A549 (cell line): ENCODE data around the gene ZNF865. TPM values are rescaled to one million over a fixed set of nuclear protein-coding genes. Genes with fewer than 3 reads are reported as not detected.
A peak's percentile ranks its signal among the peaks of the same experiment; 100 is the strongest.

ENCODE experiments used
- ATAC-seq, 2 experiments: fragments of 200-7000 bp in 1 of 2; fragments of >200 bp in 1 of 2; cut with Nextera tagmentation in 1 of 2; cut with Tn5 transposase in 1 of 2; 3 replicates each; pipeline versions ENCODE4 v1.8.0 to v1.9.1; 2018 to 2020; ENCODE audit warnings: mild to moderate bottlenecking in 1 of 2, moderate library complexity in 1 of 2
- CTCF ChIA-PET: fragments of 300-600 bp; sonication (Branson Sonifier 250); formaldehyde crosslinking; extraction: SDS; loops from one replicate; lab custom pipeline; 2021; ENCODE audit warnings: antibody characterized with exemption, inconsistent platforms; lab: Yijun Ruan, JAX
- POLR2A ChIA-PET: fragments of 350-600 bp; formaldehyde crosslinking; extraction: SDS; loops from one replicate; lab custom pipeline; 2021; ENCODE audit warnings: antibody characterized with exemption, inconsistent platforms; lab: Yijun Ruan, JAX
- DNase-seq, 2 experiments: peaks; one replicate each; pipeline versions ENCODE4 v3.0.0 to v3.0.0-alpha.2; 2011 to 2016; ENCODE audit warnings: low read depth in 1 of 2, low spot score in 1 of 2
- FAIRE-seq: peaks from 2 replicates; lab custom pipeline; 2011; peaks lifted over from hg19 to GRCh38; lab: Jason Lieb, UNC
- H3K27ac ChIP-seq, 2 experiments: fragments of >200 bp; sonication (Bioruptor Twin); formaldehyde crosslinking; 3 replicates each; pipeline ENCODE4 v1.5.1; 2016 to 2017
- H3K4me1 ChIP-seq: fragments of >200 bp; sonication (Bioruptor Twin); formaldehyde crosslinking; 3 replicates; pipeline ENCODE4 v1.6.1; 2016
- H3K4me2 ChIP-seq: fragments of >200 bp; sonication (Bioruptor Twin); formaldehyde crosslinking; 3 replicates; pipeline ENCODE4 v1.6.1; 2016
- H3K4me3 ChIP-seq: fragments of >200 bp; sonication (Bioruptor Twin); formaldehyde crosslinking; 3 replicates; pipeline ENCODE4 v1.5.1; 2016
- H3K9me3 ChIP-seq: fragments of >200 bp; sonication (Bioruptor Twin); formaldehyde crosslinking; 3 replicates; pipeline ENCODE4 v1.6.1; 2016
- BHLHE40 ChIP-seq: IDR thresholded peaks from 2 replicates; pipeline ENCODE4 v1.6.1; 2012; ENCODE audit warnings: low read depth, low read length, inconsistent platforms
- CHD2 ChIP-seq: fragments of 150-350 bp; IDR thresholded peaks from 2 replicates; pipeline ENCODE4 v1.6.1; 2014; ENCODE audit warnings: low read length; ENCODE audit not compliant: partially characterized antibody
- CHD4 ChIP-seq: fragments of 200-600 bp; sonication (generic); IDR thresholded peaks from 2 replicates; pipeline ENCODE4 v1.6.1; 2016; ENCODE audit warnings: antibody characterized with exemption, mild to moderate bottlenecking, borderline replicate concordance
- EHF ChIP-seq: fragments of 250-450 bp; sonication (Bioruptor Pico); IDR thresholded peaks from 2 replicates; pipeline ENCODE4 v1.5.0; 2020; ENCODE audit warnings: mild to moderate bottlenecking
- ESRRA ChIP-seq: fragments of 150-350 bp; IDR thresholded peaks from 2 replicates; pipeline ENCODE4 v1.6.1; 2014; ENCODE audit warnings: mild to moderate bottlenecking, low read length, borderline replicate concordance
- FOSB ChIP-seq: fragments of 250-450 bp; sonication (Bioruptor Pico); IDR thresholded peaks from 2 replicates; pipeline ENCODE4 v1.5.0; 2020; ENCODE audit warnings: mild to moderate bottlenecking, moderate library complexity
- HDAC2 ChIP-seq: fragments of 200-600 bp; sonication (generic); IDR thresholded peaks from 2 replicates; pipeline ENCODE4 v1.6.1; 2016
- HEYL ChIP-seq: fragments of 250-450 bp; sonication (Bioruptor Pico); IDR thresholded peaks from 2 replicates; pipeline ENCODE4 v1.8.0; 2021; ENCODE audit warnings: mild to moderate bottlenecking, moderate library complexity
- JUN ChIP-seq, 2 experiments: fragments of >200 bp; sonication (Bioruptor Twin); formaldehyde crosslinking; IDR thresholded peaks; 2 replicates in 1 of 2; 3 replicates in 1 of 2; pipeline ENCODE4 v1.6.1; 2016 to 2017
- MAZ ChIP-seq: fragments of 150-350 bp; IDR thresholded peaks from 2 replicates; pipeline ENCODE4 v1.6.1; 2014; ENCODE audit warnings: antibody characterized with exemption, low read depth, low read length, borderline replicate concordance
- MYC ChIP-seq: IDR thresholded peaks from 2 replicates; pipeline ENCODE4 v1.6.1; 2012; ENCODE audit warnings: mild to moderate bottlenecking, inconsistent platforms, low read length, improper control_type of control experiment, borderline replicate concordance
- POLR2A ChIP-seq: IDR thresholded peaks from 2 replicates; pipeline ENCODE4 v1.6.1; 2012; ENCODE audit warnings: mild to moderate bottlenecking, low read length
- RAD21 ChIP-seq, 2 experiments: fragments of >200 bp in 1 of 2; sonication (Bioruptor Twin) in 1 of 2; formaldehyde crosslinking in 1 of 2; IDR thresholded peaks in 1 of 2; conservative IDR thresholded peaks in 1 of 2; 2 replicates in 1 of 2; 3 replicates in 1 of 2; pipeline ENCODE4 v1.6.1; 2012 to 2018; ENCODE audit warnings: inconsistent platforms in 1 of 2
- RARB ChIP-seq: fragments of 250-450 bp; sonication (Bioruptor Pico); IDR thresholded peaks from 2 replicates; pipeline ENCODE4 v1.8.0; 2021; ENCODE audit warnings: mild to moderate bottlenecking, moderate library complexity
- SMC3 ChIP-seq: fragments of >200 bp; sonication (Bioruptor Twin); formaldehyde crosslinking; IDR thresholded peaks from 3 replicates; pipeline ENCODE4 v1.6.1; 2018; ENCODE audit warnings: inconsistent platforms
- WGBS: methylation state at CpG from one replicate; pipeline ENCODE4 v1.1.6; 2017; ENCODE audit errors: missing lambda C conversion rate; 5-methylcytosine and 5-hydroxymethylcytosine counted together
- polyA plus RNA-seq, 4 experiments: library from polyadenylated mRNA; depleted of rRNA in 3 of 4; stranded (reverse); fragments of >200 nt; fragmentation: RNase III in 1 of 4; extraction: RNeasy Plus Mini Kit Qiagen cat#74134 plus additional on column Dnase treatment in 1 of 4; gene quantifications; 2 replicates in 3 of 4; 3 replicates in 1 of 4; pipeline ENCODE4 v1.2.3, GENCODE V29; 2011 to 2017
- TF ChIP-seq, protein P1 (sequence below): fragments of 450-650 bp; IDR thresholded peaks from 2 replicates; pipeline ENCODE4 v1.6.1; 2014; ENCODE audit warnings: antibody characterized with exemption
- TF ChIP-seq, protein P2 (sequence below): fragments of 250-450 bp; sonication (Bioruptor Pico); IDR thresholded peaks from 2 replicates; pipeline ENCODE4 v1.5.0; 2020; ENCODE audit warnings: low read depth, mild to moderate bottlenecking, moderate library complexity
- TF ChIP-seq, protein P3 (sequence below): IDR thresholded peaks from 2 replicates; pipeline ENCODE4 v1.6.1; 2012
- TF ChIP-seq, protein P4 (sequence below): IDR thresholded peaks from 2 replicates; pipeline ENCODE4 v1.6.1; 2012; ENCODE audit warnings: low read depth, borderline replicate concordance
- TF ChIP-seq, protein P5 (sequence below): IDR thresholded peaks from 2 replicates; pipeline ENCODE4 v1.6.1; 2012

The ZNF865 gene
- polyA plus RNA-seq, 2 of the 4 experiments (the other 2 are of a cell fraction): 2.1 to 7.9 TPM

DNA sequence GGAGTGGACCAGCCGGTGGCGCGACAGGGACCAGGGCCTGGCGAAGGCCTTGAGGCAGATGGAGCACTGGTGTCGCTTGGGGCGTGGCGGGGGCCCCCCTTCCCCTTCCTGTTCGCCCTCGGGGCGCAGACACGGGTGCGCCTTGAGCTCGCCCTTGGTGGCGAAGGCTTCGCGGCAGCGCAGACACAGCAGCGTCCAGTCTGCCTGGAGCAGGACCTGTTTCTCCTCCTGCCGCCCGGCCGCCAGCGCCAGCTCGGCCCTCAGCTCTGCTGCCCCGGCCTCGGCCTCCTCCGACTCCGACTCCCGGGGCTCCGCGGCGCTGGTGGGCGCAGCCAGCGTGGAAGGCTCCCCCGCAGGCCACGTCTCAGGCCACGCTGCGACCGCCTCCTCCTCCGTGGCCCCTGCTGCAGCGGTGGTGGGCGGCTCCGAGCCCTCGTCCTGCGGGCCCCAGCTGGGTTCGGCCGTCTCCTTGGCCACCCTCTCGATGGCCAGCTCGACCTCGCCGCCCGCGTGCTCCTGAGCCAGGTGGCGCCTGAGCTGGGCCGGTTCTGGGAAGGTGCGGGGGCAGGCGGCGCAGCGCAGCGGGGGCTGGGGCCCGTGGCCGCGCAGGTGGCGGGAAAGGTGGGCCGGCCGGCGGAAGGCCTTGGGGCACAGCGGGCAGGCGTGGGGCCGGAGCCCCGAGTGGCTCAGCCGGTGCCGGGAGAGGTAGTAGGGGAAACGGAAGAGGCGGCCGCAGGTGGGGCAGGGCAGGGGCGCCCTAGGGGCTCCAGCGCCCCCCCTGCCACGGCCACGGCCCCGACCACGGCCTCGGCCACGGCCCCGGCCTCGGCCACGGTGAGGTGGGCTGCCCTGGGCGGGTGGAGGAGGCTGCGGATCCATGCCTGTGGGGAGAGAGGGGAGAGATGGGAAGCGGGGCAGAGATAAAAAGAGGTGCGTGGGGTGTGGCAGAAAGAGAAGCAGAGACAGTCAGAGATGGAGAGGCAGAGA, 26.4 kb upstream of the ZNF865 start:
- TF ChIP-seq, protein P1, sequence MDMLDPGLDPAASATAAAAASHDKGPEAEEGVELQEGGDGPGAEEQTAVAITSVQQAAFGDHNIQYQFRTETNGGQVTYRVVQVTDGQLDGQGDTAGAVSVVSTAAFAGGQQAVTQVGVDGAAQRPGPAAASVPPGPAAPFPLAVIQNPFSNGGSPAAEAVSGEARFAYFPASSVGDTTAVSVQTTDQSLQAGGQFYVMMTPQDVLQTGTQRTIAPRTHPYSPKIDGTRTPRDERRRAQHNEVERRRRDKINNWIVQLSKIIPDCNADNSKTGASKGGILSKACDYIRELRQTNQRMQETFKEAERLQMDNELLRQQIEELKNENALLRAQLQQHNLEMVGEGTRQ: no peak
- TF ChIP-seq ESRRA (no peak), CHD4 (no peak)
- peaks cover 23% of the 10 kb centered on the region for H3K4me1 ChIP-seq
- H3K27ac ChIP-seq: peak overlapping the region; percentile 99 to 100
- ChIA-PET CTCF (interaction anchor here (1.0 to 1.3 kb wide), 3 partner anchors 9 to 111 kb away, joined by 3 to 5 read pairs (median 4); partner anchors contain the start of gene ZNF865), POLR2A (no interaction called here)
- FAIRE-seq: no peak
- ATAC-seq: no peak
- 95% methylated on average over 85 of the region's 90 CpGs for WGBS
- H3K9me3 ChIP-seq: no peaks in the 10 kb centered on the region
- peak overlapping the region; percentile 85 for H3K4me2 ChIP-seq
- peak overlapping the region; percentile 96 for H3K4me3 ChIP-seq
- no peak for DNase-seq

DNA sequence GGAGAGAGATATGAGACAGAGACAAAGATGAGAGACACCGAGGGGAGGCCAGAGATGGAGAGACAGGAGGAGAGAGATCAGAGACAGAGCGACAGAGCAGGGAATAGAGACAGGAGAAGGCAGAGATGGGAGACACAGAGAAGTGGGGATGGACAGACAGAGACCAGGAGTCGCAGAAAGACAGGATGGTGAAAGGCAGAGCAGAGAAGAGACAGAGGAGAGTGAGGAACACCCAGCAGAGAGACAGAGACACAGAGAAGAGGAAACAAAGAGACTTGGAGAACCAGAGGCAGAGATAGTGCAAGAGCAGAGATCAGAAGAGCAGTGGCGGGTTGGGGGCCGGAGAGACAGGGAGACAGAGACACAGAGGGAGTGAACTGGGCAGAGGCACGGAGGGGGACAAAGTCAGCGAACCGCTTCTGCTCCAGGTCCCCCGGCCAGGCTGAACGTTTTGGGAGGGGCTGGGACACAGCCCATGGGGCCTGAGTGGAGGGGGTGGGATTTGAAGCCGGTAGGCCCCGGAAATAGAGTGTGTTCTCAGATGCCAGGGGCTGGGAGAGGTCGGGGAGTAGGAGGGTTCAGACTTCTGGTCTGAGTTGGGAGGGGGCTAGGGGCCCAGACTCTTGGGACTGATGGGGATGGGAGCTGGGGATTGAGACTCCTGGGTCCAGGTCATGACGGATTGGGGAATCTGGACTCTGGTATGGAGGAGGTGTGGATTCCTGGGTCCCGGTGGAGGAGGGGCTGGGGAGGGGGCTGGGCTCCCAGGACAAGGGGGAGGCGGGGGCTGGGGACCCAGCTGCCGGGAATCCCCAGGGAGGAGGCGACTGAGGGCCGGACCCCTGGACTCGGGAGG, 25.5 kb upstream of the ZNF865 start:
- TF ChIP-seq POLR2A (peak; percentile 32; the same call in 1 of the 2 replicates), BHLHE40 (no peak), EHF (CRISPR knock-in tag) (no peak), HEYL (no peak), MYC (no peak), HDAC2 (no peak), FOSB (CRISPR knock-in tag) (no peak)
- TF ChIP-seq, protein P2, sequence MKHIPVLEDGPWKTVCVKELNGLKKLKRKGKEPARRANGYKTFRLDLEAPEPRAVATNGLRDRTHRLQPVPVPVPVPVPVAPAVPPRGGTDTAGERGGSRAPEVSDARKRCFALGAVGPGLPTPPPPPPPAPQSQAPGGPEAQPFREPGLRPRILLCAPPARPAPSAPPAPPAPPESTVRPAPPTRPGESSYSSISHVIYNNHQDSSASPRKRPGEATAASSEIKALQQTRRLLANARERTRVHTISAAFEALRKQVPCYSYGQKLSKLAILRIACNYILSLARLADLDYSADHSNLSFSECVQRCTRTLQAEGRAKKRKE: no peak
- H3K4me2 ChIP-seq: peak overlapping the region; percentile 85
- WGBS: 9% methylated on average over 14 of the region's 20 CpGs
- peak overlapping the region; percentile 96 for H3K4me3 ChIP-seq
- POLR2A ChIA-PET: interaction anchor here (0.6 to 2.7 kb wide), 7 partner anchors 11 to 79 kb away, joined by 5 to 22 read pairs (median 7); partner anchors contain the start of genes FIZ1, ZNF524 and ZNF865
- DNase-seq: peak in 1 of 2 experiments; percentile 44
- H3K9me3 ChIP-seq: no peaks in the 10 kb centered on the region
- peak overlapping the region; percentile 99 to 100 for H3K27ac ChIP-seq
- CTCF ChIA-PET: interaction anchor here (0.6 to 2.5 kb wide), 7 partner anchors 10 to 112 kb away, joined by 3 to 9 read pairs (median 4); partner anchors contain the start of gene ZNF865
- H3K4me1 ChIP-seq: peaks cover 23% of the 10 kb centered on the region
- FAIRE-seq: no peak
- peak; percentile 15 to 62; a peak in 5 of 6 replicates for ATAC-seq

DNA sequence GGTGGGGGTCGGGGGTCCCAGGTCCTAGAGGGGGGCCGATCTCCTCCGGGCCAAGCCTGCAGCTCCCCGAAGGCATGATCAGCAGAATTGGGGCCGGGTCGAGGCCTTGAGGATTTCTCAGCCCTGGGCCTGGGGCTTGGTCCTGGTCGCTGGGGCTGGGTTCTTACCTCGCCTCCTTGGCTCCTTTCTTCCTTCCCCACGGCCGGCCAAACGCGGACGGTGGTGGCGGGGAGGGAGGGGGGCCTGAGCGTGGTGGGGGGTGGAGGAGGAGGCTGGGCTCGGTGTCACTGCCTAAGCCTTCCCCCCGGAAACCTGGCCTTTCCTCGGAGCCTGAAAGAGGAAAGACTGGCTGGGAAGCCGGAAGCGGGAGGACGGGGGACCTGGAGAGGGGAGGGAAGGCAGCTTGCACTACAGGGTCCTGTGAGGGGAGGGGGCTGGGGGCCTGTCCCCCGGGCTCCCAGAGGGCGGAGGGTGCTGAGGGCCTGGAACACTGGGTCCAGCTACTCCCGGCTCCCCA, 24.8 kb upstream of the ZNF865 start, which contains the start of gene ZNF579:
ZNF579 (minus strand) TSS at position 221 of the 517 bp plus-strand sequence. CDS start 1,209 bp downstream, outside the sequence.
- Histone ChIP-seq H3K4me2 (peak within 1 kb of the TSS; percentile 85), H3K27ac (peak within 1 kb of the TSS; percentile 99 to 100), H3K4me3 (peak within 1 kb of the TSS; percentile 96), H3K9me3 (no peaks in the 10 kb centered on the region)
- FAIRE-seq (no peak), ATAC-seq (peak; percentile 79 to 81)
- CTCF ChIA-PET: interaction anchor here (0.6 to 3.0 kb wide), 11 partner anchors 10 to 113 kb away, joined by 3 to 20 read pairs (median 5); partner anchors contain the start of gene ZNF865
- POLR2A ChIA-PET: interaction anchor here (0.6 to 2.7 kb wide), 8 partner anchors 12 to 79 kb away, joined by 5 to 22 read pairs (median 6); partner anchors contain the start of genes FIZ1, ZNF524 and ZNF865
- WGBS: 7% methylated on average over 16 of the region's 24 CpGs
- TF ChIP-seq MAZ: peak; percentile 96
- no peak for TF ChIP-seq HEYL
- TF ChIP-seq POLR2A: peak; percentile 48
- TF ChIP-seq, protein P3, sequence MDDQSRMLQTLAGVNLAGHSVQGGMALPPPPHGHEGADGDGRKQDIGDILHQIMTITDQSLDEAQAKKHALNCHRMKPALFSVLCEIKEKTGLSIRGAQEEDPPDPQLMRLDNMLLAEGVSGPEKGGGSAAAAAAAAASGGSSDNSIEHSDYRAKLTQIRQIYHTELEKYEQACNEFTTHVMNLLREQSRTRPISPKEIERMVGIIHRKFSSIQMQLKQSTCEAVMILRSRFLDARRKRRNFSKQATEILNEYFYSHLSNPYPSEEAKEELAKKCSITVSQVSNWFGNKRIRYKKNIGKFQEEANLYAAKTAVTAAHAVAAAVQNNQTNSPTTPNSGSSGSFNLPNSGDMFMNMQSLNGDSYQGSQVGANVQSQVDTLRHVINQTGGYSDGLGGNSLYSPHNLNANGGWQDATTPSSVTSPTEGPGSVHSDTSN: peak; percentile 61; the same call in 1 of the 2 replicates
- no peak for TF ChIP-seq CHD2
- TF ChIP-seq, protein P4, sequence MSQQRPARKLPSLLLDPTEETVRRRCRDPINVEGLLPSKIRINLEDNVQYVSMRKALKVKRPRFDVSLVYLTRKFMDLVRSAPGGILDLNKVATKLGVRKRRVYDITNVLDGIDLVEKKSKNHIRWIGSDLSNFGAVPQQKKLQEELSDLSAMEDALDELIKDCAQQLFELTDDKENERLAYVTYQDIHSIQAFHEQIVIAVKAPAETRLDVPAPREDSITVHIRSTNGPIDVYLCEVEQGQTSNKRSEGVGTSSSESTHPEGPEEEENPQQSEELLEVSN: peak; percentile 70; the same call in 1 of the 2 replicates
- TF ChIP-seq RARB (CRISPR knock-in tag): no peak
- peak; percentile 47 for TF ChIP-seq SMC3
- TF ChIP-seq RAD21 (conservative IDR thresholded peaks at IDR 0.05 in 1 of 2, IDR thresholded peaks at IDR 0.05 in 1 of 2): peak; percentile 30 to 47; a peak in 2 of 5 replicates
- TF ChIP-seq, protein P5, sequence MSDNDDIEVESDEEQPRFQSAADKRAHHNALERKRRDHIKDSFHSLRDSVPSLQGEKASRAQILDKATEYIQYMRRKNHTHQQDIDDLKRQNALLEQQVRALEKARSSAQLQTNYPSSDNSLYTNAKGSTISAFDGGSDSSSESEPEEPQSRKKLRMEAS: peak; percentile 80
- TF ChIP-seq JUN (IDR thresholded peaks at IDR 0.05): peak; percentile 68 to 91; a peak in 4 of 5 replicates
- TF ChIP-seq, all 56 proteins: peak for 8
- peak; percentile 89 to 96 for DNase-seq
- H3K4me1 ChIP-seq: peaks cover 26% of the 10 kb centered on the region
